Measurements from ENCODE around the gene CCDC54.

CCDC54 gene

GRCh38 chr3:107395066-107395465, 17.8 kb downstream of the CCDC54 start:
- no peak for FAIRE-seq

- FAIRE-seq = no peak
These were observed 24.1 kb downstream of the CCDC54 start for GRCh38 chr3:107401301-107401700.

DNA sequence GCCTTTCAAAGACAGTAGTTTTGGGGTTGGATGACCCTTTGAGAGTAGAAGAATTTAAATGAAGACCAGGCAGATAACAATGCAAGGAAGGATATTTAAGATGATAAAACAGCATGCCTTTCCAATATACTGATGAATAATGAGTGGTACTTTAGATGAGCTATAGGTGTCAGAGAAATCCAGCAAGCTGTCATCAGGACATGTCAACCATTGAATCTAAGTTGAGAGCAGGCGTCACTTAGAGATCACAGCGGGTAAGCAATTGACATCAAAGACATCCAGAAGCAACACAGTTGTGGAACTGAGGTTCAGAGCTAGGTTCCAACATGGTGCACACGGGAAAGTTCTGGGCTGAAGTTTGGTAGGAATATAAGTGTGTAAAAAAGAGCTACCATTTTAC, 25.0 kb downstream of the CCDC54 start:
- FAIRE-seq = no peak

GRCh38 chr3:107404727-107405469, 27.7 kb downstream of the CCDC54 start:
- no peak for FAIRE-seq

- no peak for FAIRE-seq
These were observed 30.1 kb downstream of the CCDC54 start for GRCh38 chr3:107407355-107407754.

DNA sequence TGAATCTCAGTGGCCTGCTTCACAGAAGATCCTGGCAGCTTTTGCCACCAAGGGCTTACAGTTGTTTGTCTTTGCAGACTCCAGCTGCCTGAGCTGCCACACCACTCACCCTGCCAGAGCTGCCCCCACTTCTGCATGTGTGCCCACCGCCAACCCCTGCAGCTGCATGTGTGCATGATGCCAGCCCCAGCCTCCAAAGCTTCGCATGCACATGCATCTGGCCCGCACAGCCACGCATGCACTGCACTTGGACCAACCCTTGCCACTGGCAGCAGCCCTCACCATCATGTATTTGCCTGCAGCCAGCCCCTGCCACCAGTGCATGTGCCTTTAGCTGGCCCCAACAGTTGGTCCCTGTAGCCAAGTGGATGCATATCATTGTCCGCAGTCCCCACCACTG, 31.3 kb downstream of the CCDC54 start:
- no peak for FAIRE-seq

GRCh38 chr3:107409365-107409764, 32.1 kb downstream of the CCDC54 start:
- no peak for FAIRE-seq

- FAIRE-seq = no peak
These were observed 33.4 kb downstream of the CCDC54 start for GRCh38 chr3:107410606-107411005.

GRCh38 chr3:107411056-107411455, 33.8 kb downstream of the CCDC54 start:
- FAIRE-seq = no peak

DNA sequence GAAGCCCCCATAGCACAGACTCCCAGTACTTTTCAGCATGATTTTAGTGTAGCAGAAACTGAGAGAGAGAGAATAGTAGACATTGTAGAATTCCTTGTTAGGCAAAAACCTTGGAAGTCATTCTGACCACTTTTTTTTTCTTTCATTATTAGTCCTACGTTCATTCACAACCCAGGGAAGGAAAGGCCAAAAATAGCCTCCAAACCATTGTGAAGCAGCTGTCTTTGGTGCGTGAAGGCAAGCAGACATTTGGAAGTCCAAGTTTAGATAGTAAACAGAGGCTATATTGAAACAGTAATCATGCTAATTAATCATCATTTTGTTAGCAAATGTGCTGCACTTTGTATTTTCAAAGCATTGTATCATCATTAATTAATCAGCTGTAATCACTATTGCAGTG, 34.5 kb downstream of the CCDC54 start:
- no peak for FAIRE-seq

- FAIRE-seq = no peak
These were observed 35.1 kb downstream of the CCDC54 start for GRCh38 chr3:107412376-107412775.

GRCh38 chr3:107413264-107413663, 36.0 kb downstream of the CCDC54 start:
- FAIRE-seq = no peak

- no peak for FAIRE-seq
These were observed 37.2 kb downstream of the CCDC54 start for GRCh38 chr3:107414325-107414964.

GRCh38 chr3:107416138-107416537, 38.9 kb downstream of the CCDC54 start:
- no peak for FAIRE-seq

GRCh38 chr3:107416886-107417285, 39.6 kb downstream of the CCDC54 start:
- no peak for FAIRE-seq

DNA sequence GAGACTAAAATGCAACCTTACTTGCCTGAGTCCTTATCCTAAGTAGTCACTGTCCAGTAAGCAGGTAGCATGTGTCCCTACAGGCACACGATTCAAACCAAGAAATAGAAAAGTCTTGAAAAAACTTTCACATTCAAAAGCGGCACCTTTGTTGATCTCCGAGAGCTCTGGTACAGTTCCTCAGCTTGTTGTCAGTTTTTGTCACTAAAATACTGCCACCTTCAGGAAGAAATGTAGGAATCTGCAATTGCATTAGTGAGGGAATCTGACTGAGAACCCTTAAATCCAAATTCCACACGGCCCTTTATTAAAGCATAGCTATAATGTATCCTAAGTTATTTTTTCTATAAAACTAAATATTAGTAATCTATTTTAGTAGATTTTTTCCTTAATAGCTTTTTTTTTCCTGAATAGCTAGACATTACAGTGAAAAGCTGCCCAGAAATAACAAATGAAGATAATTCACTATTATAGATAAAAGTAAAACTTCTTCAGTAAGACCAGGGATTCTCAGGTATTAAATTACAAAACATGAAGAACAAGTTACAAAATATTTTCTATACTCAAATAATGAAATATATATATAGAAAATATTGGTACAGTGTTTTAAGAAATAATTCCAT, 44.0 kb downstream of the CCDC54 start:
- peak; percentile 86 for FAIRE-seq

GRCh38 chr3:107421881-107422280, 44.6 kb downstream of the CCDC54 start:
- FAIRE-seq = no peak

- FAIRE-seq = no peak
These were observed 47.8 kb downstream of the CCDC54 start for GRCh38 chr3:107425033-107425432.

DNA sequence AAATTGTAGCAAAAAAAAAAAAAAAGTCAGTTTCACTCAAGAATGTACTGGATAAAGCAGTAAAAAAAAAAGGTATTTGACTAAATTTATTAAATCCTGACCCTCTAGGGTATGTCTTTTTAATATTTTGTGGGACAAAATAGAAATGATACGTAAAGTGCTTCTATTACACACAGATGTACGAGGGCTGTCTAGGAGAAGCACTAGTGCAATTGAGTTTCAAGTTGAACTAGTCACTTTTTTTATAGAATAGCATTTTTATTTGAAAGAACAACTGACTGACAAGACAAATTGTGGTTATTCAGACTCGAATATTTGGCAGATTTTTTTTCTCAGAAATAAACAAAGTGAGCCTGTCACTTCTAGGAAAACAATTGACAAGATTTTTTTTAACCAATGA, 49.0 kb downstream of the CCDC54 start:
- FAIRE-seq = no peak

Measured in TTC549 (cell line).